ENCODE measurements around the gene NOL12.
"Not testable (repeated sequence)": the region's sequence is repeated elsewhere in the genome, so short reads cannot be mapped to it uniquely, and the experiment has no call there.

The NOL12 gene

GRCh38 chr22:37715760-37716159, 29.6 kb downstream of the NOL12 start:
- DNase-seq (ENCODE audit: low read depth in 1 of 2, low spot score in 1 of 2): no peak
- Histone ChIP-seq H3K27me3 (ENCODE audit: insufficient read depth, poor library complexity, severe bottlenecking) (no peaks in the 10 kb centered on the region), H3K27ac (replicated peaks) (no peak overlapping the region), H3K4me3 (replicated peaks; ENCODE audit: insufficient read depth, low read length) (no peak overlapping the region)
- TF ChIP-seq SPI1 (IDR thresholded peaks at IDR 0.05; ENCODE audit: borderline replicate concordance, low read depth): no peak
- TF ChIP-seq POLR2AphosphoS5 (IDR thresholded peaks at IDR 0.05; ENCODE audit: low read depth): no peak

DNA sequence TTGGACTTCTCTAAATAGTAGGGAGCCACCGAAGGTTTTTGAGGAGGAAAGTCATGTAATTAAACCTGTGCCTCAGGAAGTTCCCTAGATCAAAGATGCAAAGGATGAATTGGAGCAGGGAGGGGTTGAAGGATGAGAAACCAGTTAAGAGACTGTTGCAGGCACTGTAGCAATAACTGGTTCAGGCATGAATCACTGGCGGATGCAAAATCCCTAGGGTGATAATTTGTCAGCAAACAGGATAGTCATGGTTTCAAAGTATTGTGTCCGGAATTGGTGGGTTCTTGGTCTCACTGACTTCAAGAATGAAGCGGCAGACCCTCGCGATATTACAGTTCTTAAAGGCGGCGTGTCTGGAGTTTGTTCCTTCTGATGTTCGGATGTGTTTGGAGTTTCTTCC, 30.6 kb downstream of the NOL12 start:
- H3K4me3 ChIP-seq (replicated peaks; ENCODE audit: insufficient read depth, low read length): no peak overlapping the region
- no peak for DNase-seq (ENCODE audit: low read depth in 1 of 2, low spot score in 1 of 2)

DNA sequence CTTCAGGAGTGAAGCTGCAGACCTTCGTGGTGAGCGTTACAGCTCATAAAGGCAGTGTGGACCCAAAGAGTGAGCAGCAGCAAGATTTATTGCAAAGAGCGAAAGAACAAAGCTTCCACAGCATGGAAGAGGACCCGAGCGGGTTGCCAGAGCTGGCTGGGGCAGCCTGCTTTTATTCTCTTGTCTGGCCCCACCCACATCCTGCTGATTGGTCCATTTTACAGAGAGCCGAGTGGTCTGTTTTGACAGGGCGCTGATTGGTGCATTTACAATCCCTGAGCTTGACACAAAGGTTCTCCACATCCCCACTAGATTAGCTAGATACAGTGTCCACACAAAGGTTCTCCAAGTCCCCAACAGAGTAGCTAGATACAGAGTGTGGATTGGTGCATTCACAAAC, 31.1 kb downstream of the NOL12 start:
- not testable (repeated sequence) for H3K4me3 ChIP-seq (replicated peaks; ENCODE audit: insufficient read depth, low read length); DNase-seq (ENCODE audit: low read depth in 1 of 2, low spot score in 1 of 2); H3K27ac ChIP-seq (replicated peaks); H3K27me3 ChIP-seq (ENCODE audit: insufficient read depth, poor library complexity, severe bottlenecking)

More for the DNA sequence above, 30.6 kb downstream of the NOL12 start:
- Histone ChIP-seq H3K27ac (replicated peaks) (no peak overlapping the region), H3K27me3 (ENCODE audit: insufficient read depth, poor library complexity, severe bottlenecking) (no peaks in the 10 kb centered on the region)
- TF ChIP-seq SPI1 (IDR thresholded peaks at IDR 0.05; ENCODE audit: borderline replicate concordance, low read depth): no peak
- TF ChIP-seq GABPA (IDR thresholded peaks at IDR 0.05; ENCODE audit: low read depth): no peak
- TF ChIP-seq, protein P1, sequence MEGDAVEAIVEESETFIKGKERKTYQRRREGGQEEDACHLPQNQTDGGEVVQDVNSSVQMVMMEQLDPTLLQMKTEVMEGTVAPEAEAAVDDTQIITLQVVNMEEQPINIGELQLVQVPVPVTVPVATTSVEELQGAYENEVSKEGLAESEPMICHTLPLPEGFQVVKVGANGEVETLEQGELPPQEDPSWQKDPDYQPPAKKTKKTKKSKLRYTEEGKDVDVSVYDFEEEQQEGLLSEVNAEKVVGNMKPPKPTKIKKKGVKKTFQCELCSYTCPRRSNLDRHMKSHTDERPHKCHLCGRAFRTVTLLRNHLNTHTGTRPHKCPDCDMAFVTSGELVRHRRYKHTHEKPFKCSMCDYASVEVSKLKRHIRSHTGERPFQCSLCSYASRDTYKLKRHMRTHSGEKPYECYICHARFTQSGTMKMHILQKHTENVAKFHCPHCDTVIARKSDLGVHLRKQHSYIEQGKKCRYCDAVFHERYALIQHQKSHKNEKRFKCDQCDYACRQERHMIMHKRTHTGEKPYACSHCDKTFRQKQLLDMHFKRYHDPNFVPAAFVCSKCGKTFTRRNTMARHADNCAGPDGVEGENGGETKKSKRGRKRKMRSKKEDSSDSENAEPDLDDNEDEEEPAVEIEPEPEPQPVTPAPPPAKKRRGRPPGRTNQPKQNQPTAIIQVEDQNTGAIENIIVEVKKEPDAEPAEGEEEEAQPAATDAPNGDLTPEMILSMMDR (IDR thresholded peaks at IDR 0.05; ENCODE audit: insufficient read depth, low read length): no peak
- TF ChIP-seq, protein P2, sequence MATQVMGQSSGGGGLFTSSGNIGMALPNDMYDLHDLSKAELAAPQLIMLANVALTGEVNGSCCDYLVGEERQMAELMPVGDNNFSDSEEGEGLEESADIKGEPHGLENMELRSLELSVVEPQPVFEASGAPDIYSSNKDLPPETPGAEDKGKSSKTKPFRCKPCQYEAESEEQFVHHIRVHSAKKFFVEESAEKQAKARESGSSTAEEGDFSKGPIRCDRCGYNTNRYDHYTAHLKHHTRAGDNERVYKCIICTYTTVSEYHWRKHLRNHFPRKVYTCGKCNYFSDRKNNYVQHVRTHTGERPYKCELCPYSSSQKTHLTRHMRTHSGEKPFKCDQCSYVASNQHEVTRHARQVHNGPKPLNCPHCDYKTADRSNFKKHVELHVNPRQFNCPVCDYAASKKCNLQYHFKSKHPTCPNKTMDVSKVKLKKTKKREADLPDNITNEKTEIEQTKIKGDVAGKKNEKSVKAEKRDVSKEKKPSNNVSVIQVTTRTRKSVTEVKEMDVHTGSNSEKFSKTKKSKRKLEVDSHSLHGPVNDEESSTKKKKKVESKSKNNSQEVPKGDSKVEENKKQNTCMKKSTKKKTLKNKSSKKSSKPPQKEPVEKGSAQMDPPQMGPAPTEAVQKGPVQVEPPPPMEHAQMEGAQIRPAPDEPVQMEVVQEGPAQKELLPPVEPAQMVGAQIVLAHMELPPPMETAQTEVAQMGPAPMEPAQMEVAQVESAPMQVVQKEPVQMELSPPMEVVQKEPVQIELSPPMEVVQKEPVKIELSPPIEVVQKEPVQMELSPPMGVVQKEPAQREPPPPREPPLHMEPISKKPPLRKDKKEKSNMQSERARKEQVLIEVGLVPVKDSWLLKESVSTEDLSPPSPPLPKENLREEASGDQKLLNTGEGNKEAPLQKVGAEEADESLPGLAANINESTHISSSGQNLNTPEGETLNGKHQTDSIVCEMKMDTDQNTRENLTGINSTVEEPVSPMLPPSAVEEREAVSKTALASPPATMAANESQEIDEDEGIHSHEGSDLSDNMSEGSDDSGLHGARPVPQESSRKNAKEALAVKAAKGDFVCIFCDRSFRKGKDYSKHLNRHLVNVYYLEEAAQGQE (IDR thresholded peaks at IDR 0.05; ENCODE audit: insufficient replicate concordance, low read depth): no peak
- TF ChIP-seq POLR2AphosphoS5 (IDR thresholded peaks at IDR 0.05; ENCODE audit: low read depth): no peak

DNA sequence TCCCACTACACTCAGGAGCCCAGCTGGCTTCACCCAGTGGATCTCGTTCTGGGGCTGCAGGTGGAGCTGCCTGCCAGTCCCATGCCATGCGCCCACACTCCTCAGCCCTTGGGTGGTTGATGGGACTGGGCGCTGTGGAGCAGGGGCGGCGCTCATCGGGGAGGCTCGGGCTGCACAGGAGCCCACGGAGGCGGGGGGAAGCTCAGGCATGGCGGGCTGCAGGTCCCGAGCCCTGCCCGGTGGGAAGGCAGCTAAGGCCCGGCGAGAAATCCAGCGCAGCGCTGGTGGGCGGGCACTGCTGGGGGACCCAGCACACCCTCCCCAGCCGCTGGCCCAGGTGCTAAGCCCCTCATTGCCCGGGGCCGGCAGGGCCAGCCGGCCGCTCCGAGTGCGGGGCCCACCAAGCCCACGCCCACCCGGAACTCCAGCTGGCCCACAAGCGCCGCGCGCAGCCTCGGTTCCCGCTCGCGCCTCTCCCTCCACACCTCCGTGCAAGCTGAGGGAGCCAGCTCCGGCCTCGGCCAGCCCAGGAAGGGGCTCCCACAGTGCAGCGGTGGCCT, 31.7 kb downstream of the NOL12 start:
- H3K27me3 ChIP-seq (ENCODE audit: insufficient read depth, poor library complexity, severe bottlenecking); DNase-seq (ENCODE audit: low read depth in 1 of 2, low spot score in 1 of 2); H3K4me3 ChIP-seq (replicated peaks; ENCODE audit: insufficient read depth, low read length); H3K27ac ChIP-seq (replicated peaks): not testable (repeated sequence)

DNA sequence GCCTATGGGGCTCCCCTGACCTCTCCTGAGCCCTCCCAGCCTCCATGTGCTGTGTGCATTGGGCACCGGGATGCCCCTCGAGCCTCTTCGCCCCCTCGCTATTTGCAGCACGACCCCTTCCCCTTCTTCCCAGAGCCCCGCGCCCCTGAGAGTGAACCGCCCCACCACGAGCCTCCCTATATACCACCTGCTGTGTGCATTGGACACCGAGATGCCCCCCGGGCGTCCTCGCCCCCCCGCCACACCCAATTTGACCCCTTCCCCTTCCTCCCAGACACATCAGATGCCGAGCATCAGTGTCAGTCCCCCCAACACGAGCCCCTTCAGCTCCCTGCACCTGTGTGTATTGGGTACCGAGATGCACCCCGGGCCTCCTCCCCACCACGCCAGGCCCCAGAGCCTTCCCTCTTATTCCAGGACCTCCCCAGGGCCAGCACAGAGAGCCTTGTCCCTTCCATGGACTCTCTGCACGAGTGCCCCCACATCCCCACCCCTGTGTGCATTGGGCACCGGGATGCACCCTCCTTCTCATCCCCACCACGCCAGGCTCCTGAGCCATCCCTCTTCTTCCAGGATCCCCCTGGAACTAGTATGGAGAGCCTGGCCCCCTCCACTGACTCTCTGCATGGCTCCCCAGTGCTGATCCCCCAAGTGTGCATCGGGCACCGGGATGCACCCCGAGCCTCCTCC, 39.6 kb downstream of the NOL12 start:
- Histone ChIP-seq H3K27me3 (ENCODE audit: insufficient read depth, poor library complexity, severe bottlenecking) (no peaks in the 10 kb centered on the region), H3K4me3 (replicated peaks; ENCODE audit: insufficient read depth, low read length) (no peak overlapping the region), H3K27ac (replicated peaks) (no peak overlapping the region)
- no peak for DNase-seq (ENCODE audit: low read depth in 1 of 2, low spot score in 1 of 2)
- TF ChIP-seq POLR2AphosphoS5 (IDR thresholded peaks at IDR 0.05; ENCODE audit: low read depth): no peak
- no peak for TF ChIP-seq GABPA (IDR thresholded peaks at IDR 0.05; ENCODE audit: low read depth)
- TF ChIP-seq SPI1 (IDR thresholded peaks at IDR 0.05; ENCODE audit: borderline replicate concordance, low read depth): no peak
- TF ChIP-seq, protein P2 (IDR thresholded peaks at IDR 0.05; ENCODE audit: insufficient replicate concordance, low read depth): no peak
- TF ChIP-seq, protein P1 (IDR thresholded peaks at IDR 0.05; ENCODE audit: insufficient read depth, low read length): no peak
